ENCODE data around the gene DLG4.

The DLG4 gene

GRCh38 chr17:7250695-7251627 is 31.3 kb upstream of the DLG4 start:
- Histone ChIP-seq H3K9ac (ENCODE audit: low read depth, low read length) (peak overlapping the region; percentile 88), H3K27me3 (ENCODE audit: insufficient read depth, low read length, poor library complexity) (no peaks in the 10 kb centered on the region), H3K79me2 (ENCODE audit: insufficient read depth, low read length) (peaks cover 81% of the 10 kb centered on the region), H4K20me1 (ENCODE audit: insufficient read depth, low read length) (peaks cover 45% of the 10 kb centered on the region), H2AFZ (ENCODE audit: low read depth, low read length) (peak overlapping the region; percentile 50), H3K9me3 (ENCODE audit: insufficient read depth, low read length, severe bottlenecking) (no peaks in the 10 kb centered on the region), H3K4me3 (ENCODE audit: low read depth in 1 of 2, low read length in 2 of 2) (peak overlapping the region; percentile 76 to 93), H3K36me3 (ENCODE audit: insufficient read depth, low read length) (peaks cover 44% of the 10 kb centered on the region), H3K4me1 (ENCODE audit: insufficient read depth, low read length) (peaks cover 50% of the 10 kb centered on the region), H3K4me2 (ENCODE audit: insufficient read depth, low read length) (peak overlapping the region; percentile 79), H3K27ac (ENCODE audit: low read length) (peak overlapping the region; percentile 97)
- no peak for TF ChIP-seq EZH2 (IDR thresholded peaks at IDR 0.05; ENCODE audit: borderline replicate concordance, low read depth, low read length, severe bottlenecking)
- no peak for TF ChIP-seq CTCF (IDR thresholded peaks at IDR 0.05; ENCODE audit: borderline replicate concordance, extremely low read depth, low read length, poor library complexity, severe bottlenecking)
- DNase-seq (peak; percentile 28), ATAC-seq (ENCODE audit: insufficient read depth, low read depth) (peak; percentile 6; the same call in 2 of the 3 replicates)

GRCh38 chr17:7249830-7250229 is 30.2 kb upstream of the DLG4 start:
- ATAC-seq (ENCODE audit: insufficient read depth, low read depth) (no peak), DNase-seq (no peak)
- no peak overlapping the region for H2AFZ ChIP-seq (ENCODE audit: low read depth, low read length)
- H3K79me2 ChIP-seq (ENCODE audit: insufficient read depth, low read length): peaks cover 84% of the 10 kb centered on the region
- H3K27me3 ChIP-seq (ENCODE audit: insufficient read depth, low read length, poor library complexity): no peaks in the 10 kb centered on the region
- H3K36me3 ChIP-seq (ENCODE audit: insufficient read depth, low read length): peaks cover 39% of the 10 kb centered on the region
- peaks cover 46% of the 10 kb centered on the region for H4K20me1 ChIP-seq (ENCODE audit: insufficient read depth, low read length)
- TF ChIP-seq EZH2 (IDR thresholded peaks at IDR 0.05; ENCODE audit: borderline replicate concordance, low read depth, low read length, severe bottlenecking) (no peak), CTCF (IDR thresholded peaks at IDR 0.05; ENCODE audit: borderline replicate concordance, extremely low read depth, low read length, poor library complexity, severe bottlenecking) (no peak)
- peak overlapping the region; percentile 76 to 93; a peak in 3 of 4 replicates for H3K4me3 ChIP-seq (ENCODE audit: low read depth in 1 of 2, low read length in 2 of 2)
- H3K9me3 ChIP-seq (ENCODE audit: insufficient read depth, low read length, severe bottlenecking): no peaks in the 10 kb centered on the region
- H3K9ac ChIP-seq (ENCODE audit: low read depth, low read length): peak overlapping the region; percentile 88
- H3K4me2 ChIP-seq (ENCODE audit: insufficient read depth, low read length): peak overlapping the region; percentile 79
- H3K27ac ChIP-seq (ENCODE audit: low read length): peak overlapping the region; percentile 97
- peaks cover 50% of the 10 kb centered on the region for H3K4me1 ChIP-seq (ENCODE audit: insufficient read depth, low read length)

- H3K27ac ChIP-seq (ENCODE audit: low read length): 0 out of 2 replicates have a peak overlapping the region, but pooled peaks have one; percentile 18
- no peaks in the 10 kb centered on the region for H3K27me3 ChIP-seq (ENCODE audit: insufficient read depth, low read length, poor library complexity)
- peaks cover 79% of the 10 kb centered on the region for H3K79me2 ChIP-seq (ENCODE audit: insufficient read depth, low read length)
- H3K4me2 ChIP-seq (ENCODE audit: insufficient read depth, low read length): peak overlapping the region; percentile 79
- peaks cover 46% of the 10 kb centered on the region for H4K20me1 ChIP-seq (ENCODE audit: insufficient read depth, low read length)
- TF ChIP-seq CTCF (IDR thresholded peaks at IDR 0.05; ENCODE audit: borderline replicate concordance, extremely low read depth, low read length, poor library complexity, severe bottlenecking) (no peak), EZH2 (IDR thresholded peaks at IDR 0.05; ENCODE audit: borderline replicate concordance, low read depth, low read length, severe bottlenecking) (no peak)
- peak overlapping the region; percentile 88 for H3K9ac ChIP-seq (ENCODE audit: low read depth, low read length)
- ATAC-seq (ENCODE audit: insufficient read depth, low read depth) (no peak), DNase-seq (no peak)
- peak overlapping the region in 1 of 2 experiments; percentile 7; a peak in 2 of 4 replicates for H3K4me3 ChIP-seq (ENCODE audit: low read depth in 1 of 2, low read length in 2 of 2)
- H3K36me3 ChIP-seq (ENCODE audit: insufficient read depth, low read length): peaks cover 39% of the 10 kb centered on the region
- no peaks in the 10 kb centered on the region for H3K9me3 ChIP-seq (ENCODE audit: insufficient read depth, low read length, severe bottlenecking)
- peaks cover 46% of the 10 kb centered on the region for H3K4me1 ChIP-seq (ENCODE audit: insufficient read depth, low read length)
- no peak overlapping the region for H2AFZ ChIP-seq (ENCODE audit: low read depth, low read length)
Observed at GRCh38 chr17:7249214-7249613, 29.6 kb upstream of the DLG4 start.
